ENCODE results near the gene C16orf46.

Gene C16orf46

DNA sequence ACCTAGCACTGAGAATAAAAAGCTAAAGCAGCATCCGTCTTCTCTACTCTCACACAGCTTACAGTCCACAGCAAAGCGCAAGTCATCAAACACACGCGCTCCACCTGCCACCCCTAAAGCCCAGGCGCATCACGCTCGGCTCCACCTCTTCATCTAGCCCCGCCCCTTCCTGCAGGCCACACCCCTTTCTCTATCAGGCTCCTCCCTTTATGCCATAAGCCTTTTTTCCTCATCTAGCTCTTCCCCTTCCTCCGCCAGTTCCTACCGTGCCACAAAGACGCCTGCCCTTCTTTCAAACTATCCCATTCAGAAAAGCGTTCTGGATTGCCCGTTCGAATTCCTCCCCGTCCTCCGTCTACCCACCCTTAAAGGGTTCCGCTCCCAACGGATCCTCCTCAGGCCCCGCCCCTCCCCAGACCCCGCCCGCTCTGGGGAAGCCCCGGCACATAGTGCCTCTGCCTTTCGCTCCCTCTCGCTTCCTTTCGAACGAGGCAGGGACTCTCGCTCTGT, 417 bp downstream of the C16orf46 start:
- TF ChIP-seq, protein P1, sequence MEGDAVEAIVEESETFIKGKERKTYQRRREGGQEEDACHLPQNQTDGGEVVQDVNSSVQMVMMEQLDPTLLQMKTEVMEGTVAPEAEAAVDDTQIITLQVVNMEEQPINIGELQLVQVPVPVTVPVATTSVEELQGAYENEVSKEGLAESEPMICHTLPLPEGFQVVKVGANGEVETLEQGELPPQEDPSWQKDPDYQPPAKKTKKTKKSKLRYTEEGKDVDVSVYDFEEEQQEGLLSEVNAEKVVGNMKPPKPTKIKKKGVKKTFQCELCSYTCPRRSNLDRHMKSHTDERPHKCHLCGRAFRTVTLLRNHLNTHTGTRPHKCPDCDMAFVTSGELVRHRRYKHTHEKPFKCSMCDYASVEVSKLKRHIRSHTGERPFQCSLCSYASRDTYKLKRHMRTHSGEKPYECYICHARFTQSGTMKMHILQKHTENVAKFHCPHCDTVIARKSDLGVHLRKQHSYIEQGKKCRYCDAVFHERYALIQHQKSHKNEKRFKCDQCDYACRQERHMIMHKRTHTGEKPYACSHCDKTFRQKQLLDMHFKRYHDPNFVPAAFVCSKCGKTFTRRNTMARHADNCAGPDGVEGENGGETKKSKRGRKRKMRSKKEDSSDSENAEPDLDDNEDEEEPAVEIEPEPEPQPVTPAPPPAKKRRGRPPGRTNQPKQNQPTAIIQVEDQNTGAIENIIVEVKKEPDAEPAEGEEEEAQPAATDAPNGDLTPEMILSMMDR (IDR thresholded peaks at IDR 0.05; ENCODE audit: low read depth, low read length) = no peak
- peak; percentile 82 to 89 for DNase-seq (ENCODE audit: low read depth in 2 of 2)
- H3K4me3 ChIP-seq (replicated peaks in 1 of 2; ENCODE audit: low read depth in 2 of 2, low read length in 2 of 2) = peak overlapping the region; percentile 75 to 82

DNA sequence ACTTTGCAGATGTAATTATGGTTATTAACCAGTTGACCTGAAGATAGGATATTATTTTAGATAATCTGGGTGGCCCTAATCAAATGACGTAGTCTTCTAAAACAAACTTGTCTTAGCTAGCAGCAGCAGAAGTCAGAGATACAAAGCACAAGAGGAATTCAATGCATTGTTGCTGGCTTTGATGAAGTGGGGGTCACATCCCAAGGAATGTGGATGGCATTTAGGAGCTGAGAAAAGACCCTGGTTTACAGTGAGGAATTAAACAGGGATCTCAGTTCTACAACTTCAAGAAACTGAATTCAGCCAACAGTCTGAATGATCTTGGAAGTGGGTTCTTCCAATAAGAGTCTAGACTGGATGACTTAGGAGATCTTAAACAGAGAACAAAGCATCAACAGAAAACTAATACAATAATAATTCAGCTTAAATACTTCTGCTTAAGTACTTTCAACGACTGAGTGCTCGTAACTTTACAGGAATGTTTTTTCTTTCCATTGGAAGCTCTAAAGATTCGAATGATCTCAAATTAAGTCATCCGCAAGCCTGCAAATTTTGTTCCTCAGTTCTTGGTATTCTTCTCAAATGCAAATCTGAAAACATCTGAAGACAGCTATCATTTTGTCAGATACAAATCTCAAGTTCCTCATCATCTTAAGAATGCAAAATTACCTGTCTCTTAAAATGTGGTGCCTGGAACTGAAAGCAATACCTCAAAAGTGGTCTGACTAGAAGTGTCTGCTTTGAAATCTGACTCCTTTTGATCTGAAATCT, 3.3 kb downstream of the C16orf46 start:
- no peak for DNase-seq (ENCODE audit: low read depth in 2 of 2)
- no peak overlapping the region for H3K4me3 ChIP-seq (replicated peaks in 1 of 2; ENCODE audit: low read depth in 2 of 2, low read length in 2 of 2)
- TF ChIP-seq, protein P1 (IDR thresholded peaks at IDR 0.05; ENCODE audit: low read depth, low read length) = no peak

DNA sequence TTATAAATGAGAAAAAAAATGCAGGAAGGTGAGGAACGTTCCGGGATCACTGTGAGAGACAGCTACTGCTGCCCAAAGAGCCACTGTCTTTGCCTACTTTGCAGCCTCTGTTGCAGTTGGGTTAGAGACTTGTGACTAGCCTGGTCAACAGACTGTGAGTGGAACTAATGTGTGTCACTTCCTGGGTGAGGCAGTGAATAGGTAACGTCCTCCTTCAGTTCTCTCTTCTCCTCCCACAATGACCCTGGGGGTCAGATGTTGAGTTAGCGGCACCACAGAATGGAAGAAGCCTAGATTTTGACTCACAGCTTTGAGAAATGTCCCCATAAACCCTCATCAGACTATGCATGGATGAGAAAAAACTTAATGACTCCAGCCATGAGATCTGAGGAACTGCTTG, 5.2 kb downstream of the C16orf46 start:
- peak in 1 of 2 donors; percentile 60 for DNase-seq (ENCODE audit: low read depth in 2 of 2)
- TF ChIP-seq, protein P1 (IDR thresholded peaks at IDR 0.05; ENCODE audit: low read depth, low read length) = no peak
- no peak overlapping the region for H3K4me3 ChIP-seq (replicated peaks in 1 of 2; ENCODE audit: low read depth in 2 of 2, low read length in 2 of 2)

DNA sequence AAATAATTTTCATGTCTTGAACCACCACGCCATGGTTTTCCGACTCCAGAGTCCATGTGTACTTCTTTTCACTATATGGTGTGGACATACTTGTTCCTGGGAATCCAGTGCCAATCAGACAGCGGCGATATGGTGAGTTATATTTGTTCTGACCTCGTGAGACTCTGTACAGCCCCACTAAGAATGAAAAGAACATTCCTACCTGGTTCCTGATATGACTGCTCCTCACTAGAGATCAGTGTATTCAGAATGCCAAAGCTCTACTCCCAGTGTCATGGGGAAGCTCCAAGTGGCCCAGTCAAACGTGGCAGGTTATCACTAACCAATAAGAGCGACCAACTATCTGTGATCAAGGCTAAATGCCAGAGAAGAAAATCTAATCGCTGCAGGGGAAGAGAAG, 6.1 kb downstream of the C16orf46 start:
- H3K4me3 ChIP-seq (replicated peaks in 1 of 2; ENCODE audit: low read depth in 2 of 2, low read length in 2 of 2) = no peak overlapping the region
- DNase-seq (ENCODE audit: low read depth in 2 of 2) = no peak
- TF ChIP-seq, protein P1 (IDR thresholded peaks at IDR 0.05; ENCODE audit: low read depth, low read length) = no peak

DNA sequence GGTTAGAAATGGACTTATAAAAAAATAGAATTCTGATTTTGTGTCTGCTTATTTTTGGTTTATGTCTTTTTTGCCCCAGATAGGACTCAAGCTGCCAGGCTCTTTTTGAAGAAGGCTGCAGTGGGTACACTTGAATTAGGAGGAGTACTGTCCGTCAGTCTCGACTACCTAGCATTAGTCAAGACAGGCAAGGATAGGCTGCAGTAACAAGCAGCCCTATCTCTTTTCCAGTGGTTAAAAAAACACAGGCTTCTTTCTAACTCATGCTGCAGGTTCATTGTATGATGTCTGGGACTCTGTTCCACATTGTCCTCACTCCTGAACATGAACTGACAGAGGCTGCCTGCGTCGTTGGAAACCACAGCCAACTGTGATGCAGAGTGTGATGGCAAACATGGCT, 8.0 kb downstream of the C16orf46 start:
- DNase-seq (ENCODE audit: low read depth in 2 of 2) = no peak
- TF ChIP-seq, protein P1 (IDR thresholded peaks at IDR 0.05; ENCODE audit: low read depth, low read length) = no peak
- no peak overlapping the region for H3K4me3 ChIP-seq (replicated peaks in 1 of 2; ENCODE audit: low read depth in 2 of 2, low read length in 2 of 2)

DNA sequence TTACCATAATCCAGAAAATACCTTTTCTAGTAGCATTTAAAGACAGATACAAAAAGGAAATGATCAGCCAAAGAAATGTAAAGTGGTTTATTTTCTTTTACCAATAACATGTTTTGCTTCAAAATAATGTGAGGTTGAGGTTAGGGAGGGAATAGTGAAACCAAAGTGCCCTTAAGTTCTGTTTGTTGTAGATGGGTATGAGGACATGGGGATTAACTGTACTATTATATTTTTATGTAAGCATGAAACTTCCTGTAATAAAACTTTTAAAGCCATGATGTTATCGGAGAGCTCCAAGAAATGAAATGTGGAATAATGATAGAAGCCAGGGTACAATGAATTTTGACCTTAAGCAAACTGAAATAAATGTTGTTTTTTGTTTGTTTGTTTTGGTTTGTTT, 9.9 kb downstream of the C16orf46 start:
- TF ChIP-seq, protein P1 (IDR thresholded peaks at IDR 0.05; ENCODE audit: low read depth, low read length) = no peak
- no peak for DNase-seq (ENCODE audit: low read depth in 2 of 2)
- no peak overlapping the region for H3K4me3 ChIP-seq (replicated peaks in 1 of 2; ENCODE audit: low read depth in 2 of 2, low read length in 2 of 2)
